Measurements from ENCODE around the gene TBX19. TPM values are rescaled to one million over a fixed set of nuclear protein-coding genes. Genes with fewer than 3 reads are reported as not detected.
"Not testable (repeated sequence)": the region's sequence is repeated elsewhere in the genome, so short reads cannot be mapped to it uniquely, and the experiment has no call there.

Gene TBX19
- total RNA-seq, 4 donors from 2014 or later, result 0.50 to 1.5 (median 0.84) TPM

DNA sequence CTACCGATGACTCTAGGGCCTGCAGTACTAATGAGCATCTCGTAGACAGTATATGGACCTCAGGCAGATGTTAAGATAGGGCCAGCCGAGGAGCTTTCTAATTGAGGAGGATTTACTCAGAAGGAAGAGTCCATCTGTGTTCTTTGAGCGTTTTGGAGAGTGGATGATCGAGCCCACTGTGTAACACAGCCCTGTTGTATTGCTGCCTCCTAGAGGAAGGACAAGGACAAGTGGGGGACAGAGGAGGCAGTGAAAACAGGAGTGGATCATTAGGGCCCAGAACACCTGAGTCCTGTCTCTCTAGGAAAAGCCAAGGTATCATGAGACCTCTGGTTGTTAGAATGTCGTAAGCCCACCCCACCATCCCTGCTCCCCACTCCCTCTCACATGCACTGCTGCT is 62.9 kb downstream of the TBX19 start:
- WGBS, 2 donors, result 69 to 86% methylated on average over 6 of the region's 6 CpGs
- H3K4me1 ChIP-seq, result peaks cover 6 to 12% (median 7%) of the 10 kb centered on the region in 3 donors
- H3K27me3 ChIP-seq, result no peaks in the 10 kb centered on the region
- no peak overlapping the region for H3K27ac ChIP-seq
- peak in 1 of 6 experiments; percentile 9 for TF ChIP-seq CTCF (IDR thresholded peaks at IDR 0.05)
- no peak for TF ChIP-seq POLR2A (IDR thresholded peaks at IDR 0.05)
- no peak for DNase-seq
- H3K36me3 ChIP-seq, result no peaks in the 10 kb centered on the region
- H3K4me3 ChIP-seq, result no peak overlapping the region
- H3K9me3 ChIP-seq, result no peaks in the 10 kb centered on the region
- intact Hi-C loops (cut with DNase I), result no loop called here

GRCh38 chr1:168344517-168344916 is 63.8 kb downstream of the TBX19 start:
- DNase-seq, result no peak
- Histone ChIP-seq H3K27ac (no peak overlapping the region), H3K4me3 (no peak overlapping the region), H3K27me3 (no peaks in the 10 kb centered on the region), H3K9me3 (no peaks in the 10 kb centered on the region), H3K36me3 (no peaks in the 10 kb centered on the region), H3K4me1 (peaks cover 6 to 12% (median 7%) of the 10 kb centered on the region in 3 donors)
- WGBS, 2 donors, result 61 to 70% methylated on average over 4 of the region's 4 CpGs
- no peak for TF ChIP-seq POLR2A (IDR thresholded peaks at IDR 0.05)
- no peak for TF ChIP-seq CTCF (IDR thresholded peaks at IDR 0.05)
- intact Hi-C loops (cut with DNase I), result no loop called here

DNA sequence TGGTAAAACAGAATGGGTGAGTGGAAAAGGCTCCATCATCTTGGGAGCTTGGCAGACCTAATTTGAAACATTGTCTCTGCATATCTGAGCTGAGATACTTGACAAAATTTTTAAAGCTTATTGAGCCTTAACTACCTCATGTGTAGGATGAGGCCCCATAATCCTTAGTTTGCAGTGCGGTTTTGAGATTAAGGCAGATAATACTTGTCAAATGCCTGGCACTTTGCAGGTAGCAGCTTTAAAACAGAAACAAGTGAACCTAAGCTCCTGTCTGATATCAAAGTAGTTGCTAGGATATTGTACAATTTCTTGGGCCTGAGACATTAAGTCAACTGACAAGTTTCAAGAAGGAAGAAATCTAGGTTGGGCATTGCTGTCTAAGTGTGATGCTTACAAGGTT is 65.3 kb downstream of the TBX19 start:
- intact Hi-C loops (cut with DNase I), result no loop called here
- no peak overlapping the region for H3K27ac ChIP-seq
- 91 to 100% methylated on average over 1 of the region's 1 CpG for WGBS, 2 donors
- H3K27me3 ChIP-seq, result no peaks in the 10 kb centered on the region
- no peak overlapping the region for H3K4me3 ChIP-seq
- no peaks in the 10 kb centered on the region for H3K9me3 ChIP-seq
- TF ChIP-seq CTCF (IDR thresholded peaks at IDR 0.05) (no peak), POLR2A (IDR thresholded peaks at IDR 0.05) (no peak)
- peaks cover 6 to 12% (median 7%) of the 10 kb centered on the region in 3 donors for H3K4me1 ChIP-seq
- no peak for DNase-seq
- H3K36me3 ChIP-seq, result no peaks in the 10 kb centered on the region

GRCh38 chr1:168347630-168348029 is 67.0 kb downstream of the TBX19 start:
- DNase-seq, result no peak
- 100% methylated on average over 1 of the region's 1 CpG for WGBS, 2 donors
- intact Hi-C loops (cut with DNase I), result no loop called here
- Histone ChIP-seq H3K4me3 (peak overlapping the region in 1 of 4 donors; percentile 42), H3K9me3 (no peaks in the 10 kb centered on the region), H3K27ac (no peak overlapping the region), H3K27me3 (no peaks in the 10 kb centered on the region), H3K36me3 (no peaks in the 10 kb centered on the region), H3K4me1 (peaks cover under 1 to 5% (median 3%) of the 10 kb centered on the region in 3 donors)
- no peak for TF ChIP-seq CTCF (IDR thresholded peaks at IDR 0.05)
- TF ChIP-seq POLR2A (IDR thresholded peaks at IDR 0.05), result no peak

- TF ChIP-seq POLR2A (IDR thresholded peaks at IDR 0.05), result no peak
- Histone ChIP-seq H3K27me3 (no peaks in the 10 kb centered on the region), H3K9me3 (no peaks in the 10 kb centered on the region), H3K4me3 (peak overlapping the region; percentile 20 to 62 (median 40)), H3K4me1 (peaks cover 0 to under 1% (median 0%) of the 10 kb centered on the region in 3 donors), H3K36me3 (no peaks in the 10 kb centered on the region), H3K27ac (peak overlapping the region in 1 of 4 donors; percentile 61)
- WGBS, 2 donors, result 23 to 25% methylated on average over 8 of the region's 8 CpGs
- intact Hi-C loops (cut with DNase I), result no loop called here
- no peak for DNase-seq
Measured at GRCh38 chr1:168348146-168348709, 67.6 kb downstream of the TBX19 start.

DNA sequence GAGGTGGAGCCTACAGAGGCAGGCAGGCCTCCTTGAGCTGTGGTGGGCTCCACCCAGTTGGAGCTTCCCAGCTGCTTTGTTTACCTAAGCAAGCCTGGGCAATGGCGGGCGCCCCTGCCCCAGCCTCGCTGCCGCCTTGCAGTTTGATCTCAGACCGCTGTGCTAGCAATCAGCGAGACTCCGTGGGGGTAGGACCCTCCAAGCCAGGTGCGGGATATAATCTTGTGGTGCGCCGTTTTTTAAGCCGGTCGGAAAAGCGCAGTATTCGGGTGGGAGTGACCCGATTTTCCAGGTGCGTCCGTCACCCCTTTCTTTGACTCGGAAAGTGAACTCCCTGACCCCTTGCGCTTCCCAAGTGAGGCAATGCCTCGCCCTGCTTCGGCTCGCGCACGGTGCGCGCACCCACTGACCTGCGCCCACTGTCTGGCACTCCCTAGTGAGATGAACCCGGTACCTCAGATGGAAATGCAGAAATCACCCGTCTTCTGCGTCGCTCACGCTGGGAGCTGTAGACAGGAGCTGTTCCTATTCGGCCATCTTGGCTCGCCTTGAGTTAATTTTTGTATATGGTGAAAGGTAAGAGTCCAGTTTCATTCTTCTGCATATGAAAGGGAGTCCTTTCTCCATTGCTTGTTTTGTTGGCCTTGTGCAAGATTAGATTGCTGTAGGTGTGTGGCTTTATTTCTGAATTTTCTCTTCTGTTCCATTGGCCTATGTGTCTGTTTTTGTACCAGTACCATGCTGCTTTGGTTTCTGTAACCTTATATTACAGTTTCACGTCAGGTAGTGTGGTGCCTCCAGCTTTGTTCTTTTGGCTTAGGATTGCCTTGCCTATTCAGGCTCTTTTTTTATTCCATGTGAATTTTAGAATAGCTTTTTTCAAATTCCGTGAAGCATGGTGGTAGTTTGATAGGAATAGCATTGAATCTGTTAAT is 73.9 kb downstream of the TBX19 start:
- H3K27me3 ChIP-seq; DNase-seq; H3K27ac ChIP-seq; H3K36me3 ChIP-seq; H3K4me3 ChIP-seq; intact Hi-C loops (cut with DNase I); H3K4me1 ChIP-seq; H3K9me3 ChIP-seq: not testable (repeated sequence)
- WGBS, 2 donors, result 91 to 96% methylated on average over 10 to 33 of the region's 36 CpGs
